K562 (cell line): Measurements from ENCODE around the gene LSP1. TPM values are rescaled to one million over a fixed set of nuclear protein-coding genes. Genes with fewer than 3 reads are reported as not detected.

Experiments used
- HMGXB4 ChIP-seq: sonication (generic); formaldehyde crosslinking; IDR thresholded peaks from 2 replicates; pipeline ENCODE4 v1.8.1; 2023; ENCODE audit warnings: mild to moderate bottlenecking, missing genetic modification reagents
- KAT8 ChIP-seq: fragments of 450-650 bp; IDR thresholded peaks from 2 replicates; pipeline ENCODE4 v1.6.1; 2016; ENCODE audit warnings: low read depth, mild to moderate bottlenecking
- MAFG ChIP-seq: fragments of 450-650 bp; conservative IDR thresholded peaks from 2 replicates; pipeline ENCODE4 v1.6.1; 2016; ENCODE audit warnings: missing genetic modification characterization, missing compliant biosample characterization
- NR2C1 ChIP-seq, 2 experiments: fragments of 450-650 bp; IDR thresholded peaks; 2 replicates each; pipeline ENCODE4 v1.6.1; 2017; ENCODE audit warnings: mild to moderate bottlenecking in 2 of 2, antibody characterized with exemption in 1 of 2, inconsistent platforms in 1 of 2, missing compliant biosample characterization in 1 of 2, missing genetic modification characterization in 1 of 2
- ZFP91 ChIP-seq: sonication (generic); formaldehyde crosslinking; IDR thresholded peaks from 2 replicates; pipeline ENCODE4 v1.8.0; 2022; ENCODE audit warnings: mild to moderate bottlenecking, missing genetic modification reagents
- polyA plus RNA-seq, 8 experiments: library from polyadenylated mRNA; depleted of rRNA in 4 of 8; stranded (reverse) in 5 of 8; unstranded in 3 of 8; fragments of >200 nt; fragmentation: Nextera tagmentation in 2 of 8; fragmentation: Illumina TruSeq in 1 of 8; extraction: Ambion mirVana in 2 of 8; extraction: Trizol in 1 of 8; gene quantifications; 2 replicates each; pipeline versions ENCODE4 v1.2.1 to v1.2.3, GENCODE V29; 2011 to 2014; ENCODE audit warnings: inconsistent platforms in 1 of 8, missing spikeins in 1 of 8
- total RNA-seq, 7 experiments: library from RNA; depleted of rRNA in 6 of 7; stranded (reverse); fragments of >200 nt in 6 of 7; fragmentation: Illumina TruSeq in 2 of 7; extraction: Trizol in 2 of 7; gene quantifications; 2 replicates each; pipeline versions ENCODE4 v1.2.1 to v1.2.3, GENCODE V29; 2011 to 2021; ENCODE audit warnings: low replicate concordance in 1 of 7

LSP1 gene
- total and polyA plus RNA-seq, 9 of the 15 experiments (the other 6 are each of a cell fraction or from before 2014, with no cell fraction given) = 0.08 to 2.9 (median 0.65) TPM; not detected in 2

GRCh38 chr11:1847006-1847735 is 5.7 kb upstream of the LSP1 start (continued):
- TF ChIP-seq MAFG (no peak), KAT8 (no peak), HMGXB4 (CRISPR knock-in tag) (no peak), ZFP91 (CRISPR knock-in tag) (no peak), NR2C1 (IDR thresholded peaks at IDR 0.05) (no peak), NR2C1 (tag; IDR thresholded peaks at IDR 0.05) (no peak)
- TF ChIP-seq, all 486 proteins: peak for 0
